HG03460 (cell line): Measurements from ENCODE around the gene SIPA1L3.
"Not testable (repeated sequence)": the region's sequence is repeated elsewhere in the genome, so short reads cannot be mapped to it uniquely, and the experiment has no call there.

Source experiments
- ATAC-seq: cut with Tn5 transposase; IDR thresholded peaks from one replicate; pipeline ENCODE4 v1.9.1; 2021; ENCODE audit not compliant: unreplicated experiment

SIPA1L3 gene

GRCh38 chr19:38224863-38225218 is 317.8 kb downstream of the SIPA1L3 start:
- ATAC-seq: not testable (repeated sequence)

GRCh38 chr19:38227287-38228004 is 320.4 kb downstream of the SIPA1L3 start:
- ATAC-seq: no peak

GRCh38 chr19:38228005-38228377 is 321.0 kb downstream of the SIPA1L3 start:
- ATAC-seq: no peak

- no peak for ATAC-seq
Measured at GRCh38 chr19:38228491-38229439, 321.8 kb downstream of the SIPA1L3 start.

GRCh38 chr19:38229585-38230073 is 322.6 kb downstream of the SIPA1L3 start:
- no peak for ATAC-seq

GRCh38 chr19:38230506-38231133 is 323.6 kb downstream of the SIPA1L3 start:
- not testable (repeated sequence) for ATAC-seq

GRCh38 chr19:38231918-38232317 is 324.9 kb downstream of the SIPA1L3 start:
- ATAC-seq: no peak

- ATAC-seq: no peak
Measured at GRCh38 chr19:38233740-38234251, 326.8 kb downstream of the SIPA1L3 start.

GRCh38 chr19:38234615-38235014 is 327.6 kb downstream of the SIPA1L3 start:
- ATAC-seq: no peak

- ATAC-seq: no peak
Measured at GRCh38 chr19:38239816-38240215, 332.8 kb downstream of the SIPA1L3 start.

GRCh38 chr19:38243279-38243673 is 336.3 kb downstream of the SIPA1L3 start:
- ATAC-seq: no peak

GRCh38 chr19:38245826-38246498 is 339.0 kb downstream of the SIPA1L3 start:
- no peak for ATAC-seq

GRCh38 chr19:38247126-38247525 is 340.1 kb downstream of the SIPA1L3 start:
- ATAC-seq: no peak

GRCh38 chr19:38247734-38248268 is 340.8 kb downstream of the SIPA1L3 start:
- no peak for ATAC-seq

- ATAC-seq: no peak
Measured at GRCh38 chr19:38248421-38248820, 341.4 kb downstream of the SIPA1L3 start.

- ATAC-seq: no peak
Measured at GRCh38 chr19:38250428-38250820, 343.4 kb downstream of the SIPA1L3 start.

GRCh38 chr19:38250821-38251563 is 344.0 kb downstream of the SIPA1L3 start:
- ATAC-seq: no peak

- ATAC-seq: no peak
Measured at GRCh38 chr19:38251564-38252051, 344.6 kb downstream of the SIPA1L3 start.

- no peak for ATAC-seq
Measured at GRCh38 chr19:38252385-38252784, 345.4 kb downstream of the SIPA1L3 start.
